K562 (cell line): ENCODE results near the gene HOXC4. TPM values are rescaled to one million over a fixed set of nuclear protein-coding genes. Genes with fewer than 3 reads are reported as not detected.

Experiments
- HSF4 ChIP-seq: fragments of 250-450 bp; sonication (Bioruptor Pico); IDR thresholded peaks from 2 replicates; pipeline ENCODE4 v2.1.2; 2022; ENCODE audit warnings: mild to moderate bottlenecking, moderate library complexity, borderline replicate concordance
- polyA plus RNA-seq, 8 experiments: library from polyadenylated mRNA; depleted of rRNA in 4 of 8; stranded (reverse) in 5 of 8; unstranded in 3 of 8; fragments of >200 nt; fragmentation: Nextera tagmentation in 2 of 8; fragmentation: Illumina TruSeq in 1 of 8; extraction: Ambion mirVana in 2 of 8; extraction: Trizol in 1 of 8; gene quantifications; 2 replicates each; pipeline versions ENCODE4 v1.2.1 to v1.2.3, GENCODE V29; 2011 to 2014; ENCODE audit warnings: inconsistent platforms in 1 of 8, missing spikeins in 1 of 8
- total RNA-seq, 7 experiments: library from RNA; depleted of rRNA in 6 of 7; stranded (reverse); fragments of >200 nt in 6 of 7; fragmentation: Illumina TruSeq in 2 of 7; extraction: Trizol in 2 of 7; gene quantifications; 2 replicates each; pipeline versions ENCODE4 v1.2.1 to v1.2.3, GENCODE V29; 2011 to 2021; ENCODE audit warnings: low replicate concordance in 1 of 7
- TF ChIP-seq, protein P1 (sequence below): IDR thresholded peaks from 2 replicates; pipeline ENCODE4 v1.6.1; 2012; ENCODE audit warnings: low read depth, low read length, improper control_type of control experiment, borderline replicate concordance
- TF ChIP-seq, protein P2 (sequence below), 2 experiments: fragments of 450-650 bp; IDR thresholded peaks; 2 replicates each; pipeline ENCODE4 v1.6.1; 2016
- TF ChIP-seq, protein P3 (sequence below), 2 experiments: IDR thresholded peaks in 1 of 2; conservative IDR thresholded peaks in 1 of 2; 2 replicates each; pipeline ENCODE4 v1.6.1; 2016; ENCODE audit warnings: low read depth in 2 of 2, mild to moderate bottlenecking in 1 of 2, missing compliant biosample characterization in 1 of 2, missing genetic modification characterization in 1 of 2, moderate library complexity in 1 of 2

HOXC4 gene
- total and polyA plus RNA-seq, 9 of the 15 experiments (the other 6 are each of a cell fraction or from before 2014, with no cell fraction given) = 0.06 to 1.5 (median 0.44) TPM; not detected in 1

DNA sequence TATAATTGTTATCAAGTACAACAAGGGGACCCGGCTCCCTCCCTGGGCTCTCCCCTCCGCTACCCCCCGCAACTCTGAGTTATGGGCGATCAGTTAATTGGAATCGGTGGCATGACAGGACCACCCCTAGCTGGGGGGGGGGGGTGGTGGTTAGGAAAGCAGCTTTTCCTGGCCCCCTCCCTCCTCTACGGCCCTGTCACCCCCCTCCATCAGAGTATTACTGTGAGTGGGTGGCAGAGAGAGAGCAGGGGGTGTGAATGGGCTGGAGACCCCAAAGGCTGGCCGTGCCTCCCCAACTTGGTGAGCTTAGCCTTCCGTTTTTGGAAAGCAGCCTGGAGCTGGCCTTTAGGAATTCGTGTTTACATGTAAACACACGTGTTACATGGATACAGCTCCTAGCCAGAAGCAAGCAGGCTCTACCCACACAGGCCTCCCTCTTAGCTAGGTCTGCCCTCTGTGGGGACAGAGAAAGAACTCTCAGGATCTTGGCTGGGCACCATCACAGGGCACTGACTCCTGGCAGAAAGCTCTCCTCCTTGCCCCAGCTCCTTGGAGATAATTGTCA is 1.1 kb upstream of the HOXC4 start (continued):
- TF ChIP-seq, protein P1, sequence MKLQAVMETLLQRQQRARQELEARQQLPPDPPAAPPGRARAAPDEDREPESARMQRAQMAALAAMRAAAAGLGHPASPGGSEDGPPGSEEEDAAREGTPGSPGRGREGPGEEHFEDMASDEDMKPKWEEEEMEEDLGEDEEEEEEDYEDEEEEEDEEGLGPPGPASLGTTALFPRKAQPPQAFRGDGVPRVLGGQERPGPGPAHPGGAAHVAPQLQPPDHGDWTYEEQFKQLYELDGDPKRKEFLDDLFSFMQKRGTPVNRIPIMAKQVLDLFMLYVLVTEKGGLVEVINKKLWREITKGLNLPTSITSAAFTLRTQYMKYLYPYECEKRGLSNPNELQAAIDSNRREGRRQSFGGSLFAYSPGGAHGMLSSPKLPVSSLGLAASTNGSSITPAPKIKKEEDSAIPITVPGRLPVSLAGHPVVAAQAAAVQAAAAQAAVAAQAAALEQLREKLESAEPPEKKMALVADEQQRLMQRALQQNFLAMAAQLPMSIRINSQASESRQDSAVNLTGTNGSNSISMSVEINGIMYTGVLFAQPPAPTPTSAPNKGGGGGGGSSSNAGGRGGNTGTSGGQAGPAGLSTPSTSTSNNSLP = no peak
- TF ChIP-seq, protein P2, sequence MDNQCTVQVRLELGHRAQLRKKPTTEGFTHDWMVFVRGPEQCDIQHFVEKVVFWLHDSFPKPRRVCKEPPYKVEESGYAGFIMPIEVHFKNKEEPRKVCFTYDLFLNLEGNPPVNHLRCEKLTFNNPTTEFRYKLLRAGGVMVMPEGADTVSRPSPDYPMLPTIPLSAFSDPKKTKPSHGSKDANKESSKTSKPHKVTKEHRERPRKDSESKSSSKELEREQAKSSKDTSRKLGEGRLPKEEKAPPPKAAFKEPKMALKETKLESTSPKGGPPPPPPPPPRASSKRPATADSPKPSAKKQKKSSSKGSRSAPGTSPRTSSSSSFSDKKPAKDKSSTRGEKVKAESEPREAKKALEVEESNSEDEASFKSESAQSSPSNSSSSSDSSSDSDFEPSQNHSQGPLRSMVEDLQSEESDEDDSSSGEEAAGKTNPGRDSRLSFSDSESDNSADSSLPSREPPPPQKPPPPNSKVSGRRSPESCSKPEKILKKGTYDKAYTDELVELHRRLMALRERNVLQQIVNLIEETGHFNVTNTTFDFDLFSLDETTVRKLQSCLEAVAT (IDR thresholded peaks at IDR 0.05) = no peak
- TF ChIP-seq HSF4 (CRISPR knock-in tag) = no peak
- TF ChIP-seq, protein P3, sequence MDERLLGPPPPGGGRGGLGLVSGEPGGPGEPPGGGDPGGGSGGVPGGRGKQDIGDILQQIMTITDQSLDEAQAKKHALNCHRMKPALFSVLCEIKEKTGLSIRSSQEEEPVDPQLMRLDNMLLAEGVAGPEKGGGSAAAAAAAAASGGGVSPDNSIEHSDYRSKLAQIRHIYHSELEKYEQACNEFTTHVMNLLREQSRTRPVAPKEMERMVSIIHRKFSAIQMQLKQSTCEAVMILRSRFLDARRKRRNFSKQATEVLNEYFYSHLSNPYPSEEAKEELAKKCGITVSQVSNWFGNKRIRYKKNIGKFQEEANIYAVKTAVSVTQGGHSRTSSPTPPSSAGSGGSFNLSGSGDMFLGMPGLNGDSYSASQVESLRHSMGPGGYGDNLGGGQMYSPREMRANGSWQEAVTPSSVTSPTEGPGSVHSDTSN (CRISPR knock-in tag; IDR thresholded peaks at IDR 0.05; ENCODE audit: low read depth) = no peak
- TF ChIP-seq, protein P3 (tag; conservative IDR thresholded peaks at IDR 0.05; ENCODE audit: low read depth) = no peak
